ENCODE data around the gene COLEC11.

The COLEC11 gene

GRCh38 chr2:3585261-3586109, 9.4 kb upstream of the COLEC11 start:
- DNase-seq = no peak

- no peak for DNase-seq
Observed at GRCh38 chr2:3586220-3586619, 8.7 kb upstream of the COLEC11 start.

DNA sequence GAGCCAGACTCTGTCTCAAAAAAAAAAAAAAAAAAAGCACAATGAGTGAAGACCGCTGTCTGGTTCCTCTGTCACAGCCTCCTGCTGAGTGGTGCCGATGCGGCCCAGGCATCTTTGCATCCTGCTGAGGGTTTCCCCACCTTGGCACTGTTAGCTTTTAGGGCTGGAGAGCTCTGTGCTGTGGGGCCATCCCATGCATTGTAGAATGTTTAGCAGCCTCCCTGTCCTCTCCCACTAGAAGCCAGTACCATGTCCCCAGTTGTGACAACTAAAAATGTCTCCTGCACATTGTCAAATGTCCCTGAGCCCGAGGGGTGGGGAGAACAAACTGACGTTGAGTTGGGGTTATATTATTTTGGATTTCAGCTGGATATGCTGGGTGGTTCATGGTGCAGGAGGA, 7.9 kb upstream of the COLEC11 start:
- DNase-seq = no peak

DNA sequence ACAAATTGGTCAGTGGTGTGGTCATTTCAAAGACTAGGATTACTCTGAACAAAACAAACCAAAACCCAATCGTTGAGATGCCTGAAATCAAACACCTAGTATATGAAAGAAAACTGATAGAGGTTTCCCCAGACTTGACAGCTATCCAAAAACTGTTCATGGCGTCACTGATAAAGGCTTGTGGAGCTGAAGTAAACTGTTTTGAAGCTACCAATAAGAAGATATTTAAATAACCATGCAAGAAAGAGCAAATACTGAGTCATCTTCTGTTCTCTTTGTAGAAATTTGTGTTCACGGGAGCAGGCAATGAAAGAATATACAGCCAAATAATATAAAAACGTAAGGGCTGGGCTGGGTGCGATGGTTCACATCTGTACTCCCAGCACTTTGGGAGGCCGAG, 7.5 kb upstream of the COLEC11 start:
- DNase-seq = no peak

DNA sequence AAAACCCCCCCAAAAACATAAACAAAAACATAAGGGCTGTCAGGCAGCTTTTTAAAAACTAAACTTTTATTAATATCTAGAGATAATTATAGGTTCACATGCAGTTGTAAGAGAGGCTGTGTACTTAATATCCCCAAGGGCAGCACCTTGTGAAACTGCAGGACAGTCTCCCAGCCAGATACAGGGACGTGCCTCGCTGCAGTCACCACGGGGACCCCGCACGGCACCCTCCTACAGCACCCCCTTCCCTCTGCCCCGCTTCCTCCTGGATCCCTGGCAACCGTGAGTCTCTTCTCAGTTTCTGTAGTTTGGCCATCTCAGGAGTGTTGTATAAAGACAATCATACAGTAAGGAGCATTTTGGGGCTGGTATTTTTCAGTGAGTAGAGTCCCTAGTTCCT, 6.8 kb upstream of the COLEC11 start:
- DNase-seq = no peak

DNA sequence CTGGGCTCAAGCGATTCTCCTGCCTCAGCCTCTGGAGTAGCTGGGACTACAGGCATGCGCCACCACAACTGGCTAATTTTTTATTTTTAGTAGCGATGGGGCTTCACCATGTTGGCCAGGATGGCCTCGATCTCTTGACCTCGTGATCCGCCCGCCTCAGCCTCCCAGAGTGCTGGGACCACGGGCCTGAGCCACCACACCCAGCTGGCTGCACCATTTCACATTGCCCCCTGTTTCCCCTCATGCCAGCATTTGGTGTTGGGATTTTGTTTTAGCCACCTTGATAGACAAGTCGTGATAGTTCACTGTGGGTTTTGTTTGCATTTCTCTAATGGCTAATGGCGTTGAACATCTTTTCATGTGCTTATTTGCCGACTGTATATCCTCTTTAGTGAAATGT, 5.8 kb upstream of the COLEC11 start:
- no peak for DNase-seq

GRCh38 chr2:3595404-3595803, 492 bp downstream of the COLEC11 start:
- DNase-seq = no peak

- no peak for DNase-seq
Observed at GRCh38 chr2:3595985-3596384, 1.1 kb downstream of the COLEC11 start.

GRCh38 chr2:3596901-3597417, 2.0 kb downstream of the COLEC11 start:
- DNase-seq = no peak

DNA sequence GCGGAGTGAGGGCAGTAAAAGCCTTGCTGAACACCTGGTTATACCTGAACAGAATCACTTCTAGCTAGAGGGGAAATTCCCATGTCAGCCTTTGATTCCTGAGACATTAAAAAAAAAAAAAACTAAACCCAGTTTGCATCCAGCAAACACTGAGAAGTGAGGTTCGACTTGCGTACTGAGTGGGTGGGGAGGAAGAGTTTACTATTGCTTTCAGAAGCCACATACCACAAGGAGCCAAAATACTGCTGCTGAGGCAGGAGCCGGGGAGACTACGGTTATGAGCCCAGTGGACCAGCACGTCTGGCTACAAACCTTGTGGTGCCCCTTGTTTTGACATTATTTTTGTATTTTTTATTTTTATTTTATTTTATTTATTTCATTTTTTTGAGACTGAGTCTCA, 2.7 kb downstream of the COLEC11 start:
- no peak for DNase-seq

GRCh38 chr2:3598197-3598910, 3.4 kb downstream of the COLEC11 start:
- DNase-seq = no peak

- no peak for DNase-seq
Observed at GRCh38 chr2:3598912-3599854, 4.3 kb downstream of the COLEC11 start.

- DNase-seq = no peak
Observed at GRCh38 chr2:3600256-3600855, 5.4 kb downstream of the COLEC11 start.

- DNase-seq = no peak
Observed at GRCh38 chr2:3601561-3602271, 6.8 kb downstream of the COLEC11 start.

- DNase-seq = no peak
Observed at GRCh38 chr2:3602553-3603339, 7.8 kb downstream of the COLEC11 start.

- DNase-seq = no peak
Observed at GRCh38 chr2:3603536-3604206, 8.8 kb downstream of the COLEC11 start.

DNA sequence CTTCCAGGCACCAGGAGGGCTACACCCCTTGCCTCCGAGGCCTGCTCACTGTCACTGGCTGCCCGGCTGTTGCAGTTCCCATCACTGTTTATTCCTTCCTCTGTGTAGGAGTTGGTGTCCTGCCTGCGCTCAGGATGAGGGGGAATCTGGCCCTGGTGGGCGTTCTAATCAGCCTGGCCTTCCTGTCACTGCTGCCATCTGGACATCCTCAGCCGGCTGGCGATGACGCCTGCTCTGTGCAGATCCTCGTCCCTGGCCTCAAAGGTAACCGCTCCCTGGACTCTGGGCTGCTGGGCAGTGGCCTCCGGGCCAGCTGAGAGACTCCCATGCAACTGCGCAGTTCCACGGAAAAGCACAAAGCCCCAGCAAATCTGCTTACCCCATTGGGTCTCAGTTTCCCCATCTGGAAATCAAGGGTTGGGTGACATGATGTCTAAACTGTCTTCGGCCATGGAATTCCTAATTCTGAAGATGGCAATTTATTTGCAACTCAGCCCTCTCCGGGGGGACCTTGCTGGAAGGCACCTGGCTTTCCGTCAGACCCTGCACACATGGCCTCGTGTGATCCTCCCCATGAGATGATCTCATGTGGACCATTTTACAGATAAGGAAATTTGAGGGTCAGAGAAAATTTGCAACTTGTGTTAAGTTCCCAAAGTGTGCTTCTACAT, 9.4 kb downstream of the COLEC11 start:
- no peak for DNase-seq

DNA sequence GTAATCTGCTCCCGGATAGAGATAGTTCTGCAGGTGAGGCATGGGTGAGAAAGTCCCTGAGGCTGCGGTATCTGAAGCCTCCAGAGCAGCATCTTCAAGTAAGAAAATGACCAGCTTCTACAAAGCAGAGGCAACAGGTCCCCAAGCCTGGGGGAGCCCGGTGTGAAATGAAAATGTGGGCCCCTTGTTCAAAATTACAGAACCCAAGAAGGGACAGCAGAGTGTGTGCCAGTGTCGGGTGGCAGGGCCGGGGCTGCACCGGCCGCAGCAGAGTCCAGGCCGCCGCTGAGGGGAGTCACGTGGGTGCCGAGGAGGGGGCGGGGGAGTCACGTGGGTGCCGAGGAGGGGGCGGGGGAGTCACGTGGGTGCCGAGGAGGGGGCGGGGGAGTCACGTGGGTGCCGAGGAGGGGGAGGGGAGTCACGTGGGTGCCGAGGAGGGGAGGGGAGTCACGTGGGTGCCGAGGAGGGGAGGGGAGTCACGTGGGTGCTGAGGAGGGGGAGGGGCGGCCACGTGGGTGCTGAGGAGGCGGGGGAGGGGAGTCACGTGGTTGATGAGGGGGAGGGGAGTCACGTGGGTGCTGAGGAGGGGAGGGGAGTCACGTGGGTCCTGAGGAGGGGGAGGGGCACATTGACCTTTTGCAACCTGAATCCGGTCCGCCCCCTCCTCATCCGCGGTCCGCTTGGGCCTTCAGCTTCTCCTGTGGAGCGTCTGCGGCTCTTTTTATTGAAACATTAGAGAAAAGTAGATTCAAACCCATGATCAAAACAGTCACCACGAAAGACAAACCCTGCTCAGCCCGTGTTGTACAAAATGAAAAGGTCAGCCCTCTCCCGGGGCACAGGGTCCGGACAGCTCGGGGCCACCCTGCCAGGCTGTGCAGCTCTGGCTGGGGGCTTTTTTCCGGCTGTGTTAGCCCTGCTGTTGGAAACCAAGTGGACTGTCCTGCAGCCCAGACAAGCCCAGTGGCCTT, 10.4 kb downstream of the COLEC11 start:
- DNase-seq = no peak

DNA sequence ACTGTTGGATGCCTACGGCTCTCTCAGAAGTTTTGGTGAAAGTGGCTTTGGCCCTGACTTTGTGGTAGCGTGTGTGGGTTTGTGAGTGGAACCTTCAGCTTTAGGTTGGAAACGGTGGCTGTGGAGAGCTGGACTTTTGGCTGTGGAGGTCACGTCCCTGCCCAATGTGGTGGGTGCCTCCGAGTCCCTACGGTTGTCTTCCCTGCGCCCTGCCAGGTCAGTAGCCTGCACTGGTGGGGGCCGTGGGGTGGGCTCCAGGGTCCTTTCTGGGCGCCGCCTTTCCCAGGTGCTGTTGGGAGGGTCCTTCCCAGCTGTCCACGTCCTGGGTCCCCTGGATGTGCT, 11.1 kb downstream of the COLEC11 start:
- DNase-seq = no peak
